Umbilical cord (tissue), 2 donors: ENCODE data around the gene NFATC2. TPM values are rescaled to one million over a fixed set of nuclear protein-coding genes. Genes with fewer than 3 reads are reported as not detected.

Source experiments
- DNase-seq: peaks from one replicate; pipeline ENCODE4 v3.0.0-alpha.2; 2015; ENCODE audit warnings: low spot score
- total RNA-seq: library from RNA; depleted of rRNA; stranded (reverse); fragments of >200 nt; gene quantifications from one replicate; pipeline ENCODE4 v1.2.3, GENCODE V29; 2014; ENCODE audit warnings: low replicate concordance; ENCODE audit not compliant: insufficient read depth

The NFATC2 gene
- 14.7 TPM for total RNA-seq

GRCh38 chr20:51542571-51543421 is at the start of gene NFATC2:
Gene NFATC2 (minus strand): TSS chr20:51542719. CDS start chr20:51542499, 220 bp downstream.
- DNase-seq: no peak

- no peak for DNase-seq
Measured at GRCh38 chr20:51591871-51592270, 49.4 kb upstream of the NFATC2 start.

GRCh38 chr20:51588762-51589161 is 46.2 kb upstream of the NFATC2 start:
- no peak for DNase-seq

- DNase-seq: no peak
Measured at GRCh38 chr20:51587145-51587544, 44.6 kb upstream of the NFATC2 start.

- peak; percentile 21 for DNase-seq
Measured at GRCh38 chr20:51586005-51586440, 43.5 kb upstream of the NFATC2 start.

- DNase-seq: no peak
Measured at GRCh38 chr20:51585148-51585547, 42.6 kb upstream of the NFATC2 start.

- DNase-seq: peak; percentile 54
Measured at GRCh38 chr20:51584737-51585136, 42.2 kb upstream of the NFATC2 start.

- no peak for DNase-seq
Measured at GRCh38 chr20:51584116-51584515, 41.6 kb upstream of the NFATC2 start.

- DNase-seq: no peak
Measured at GRCh38 chr20:51583499-51583898, 41.0 kb upstream of the NFATC2 start.

- DNase-seq: no peak
Measured at GRCh38 chr20:51583073-51583472, 40.6 kb upstream of the NFATC2 start.

- no peak for DNase-seq
Measured at GRCh38 chr20:51581571-51581970, 39.1 kb upstream of the NFATC2 start.

GRCh38 chr20:51579137-51579536 is 36.6 kb upstream of the NFATC2 start:
- peak; percentile 69 for DNase-seq

- no peak for DNase-seq
Measured at GRCh38 chr20:51578145-51578459, 35.6 kb upstream of the NFATC2 start.

- no peak for DNase-seq
Measured at GRCh38 chr20:51577432-51578144, 35.1 kb upstream of the NFATC2 start.

GRCh38 chr20:51575486-51575885 is 33.0 kb upstream of the NFATC2 start:
- DNase-seq: no peak

- no peak for DNase-seq
Measured at GRCh38 chr20:51574248-51575033, 31.9 kb upstream of the NFATC2 start.

- no peak for DNase-seq
Measured at GRCh38 chr20:51573576-51574243, 31.2 kb upstream of the NFATC2 start.

- DNase-seq: no peak
Measured at GRCh38 chr20:51571460-51571794, 28.9 kb upstream of the NFATC2 start.

- DNase-seq: peak; percentile 80
Measured at GRCh38 chr20:51570739-51571459, 28.4 kb upstream of the NFATC2 start.

GRCh38 chr20:51569815-51570738 is 27.6 kb upstream of the NFATC2 start:
- DNase-seq: no peak
